Measurements from ENCODE around the gene SPTBN1.

The SPTBN1 gene

GRCh38 chr2:54455563-54456361 lies at the start of gene SPTBN1:
SPTBN1 (plus strand) TSS chr2:54456327; CDS start chr2:54526419, 70,092 bp downstream.
- Histone ChIP-seq H3K9me3 (ENCODE audit: low read length) (no peaks in the 10 kb centered on the region), H3K27me3 (ENCODE audit: control insufficient read depth in 1 of 2, insufficient read depth in 2 of 2, low read length in 2 of 2) (no peaks in the 10 kb centered on the region), H3K27ac (ENCODE audit: low read depth, low read length) (peak within 1 kb of the TSS; percentile 89), H3K36me3 (ENCODE audit: insufficient read depth, low read length) (no peaks in the 10 kb centered on the region), H3K4me1 (ENCODE audit: insufficient read depth, low read length) (peaks cover 20% of the 10 kb centered on the region), H3K4me3 (ENCODE audit: low read depth in 1 of 2, low read length in 2 of 2) (peak within 1 kb of the TSS; percentile 82 to 86), H3K9ac (ENCODE audit: low read length) (peak within 1 kb of the TSS; percentile 54)

GRCh38 chr2:54407693-54408092 lies 48.4 kb upstream of the SPTBN1 start:
- Histone ChIP-seq H3K4me3 (ENCODE audit: low read depth in 1 of 2, low read length in 2 of 2) (no peak overlapping the region), H3K27me3 (ENCODE audit: control insufficient read depth in 1 of 2, insufficient read depth in 2 of 2, low read length in 2 of 2) (peaks cover 0 to 4% of the 10 kb centered on the region in 2 donors), H3K9me3 (ENCODE audit: low read length) (no peaks in the 10 kb centered on the region), H3K9ac (ENCODE audit: low read length) (no peak overlapping the region), H3K27ac (ENCODE audit: low read depth, low read length) (no peak overlapping the region), H3K4me1 (ENCODE audit: insufficient read depth, low read length) (no peaks in the 10 kb centered on the region), H3K36me3 (ENCODE audit: insufficient read depth, low read length) (no peaks in the 10 kb centered on the region)

DNA sequence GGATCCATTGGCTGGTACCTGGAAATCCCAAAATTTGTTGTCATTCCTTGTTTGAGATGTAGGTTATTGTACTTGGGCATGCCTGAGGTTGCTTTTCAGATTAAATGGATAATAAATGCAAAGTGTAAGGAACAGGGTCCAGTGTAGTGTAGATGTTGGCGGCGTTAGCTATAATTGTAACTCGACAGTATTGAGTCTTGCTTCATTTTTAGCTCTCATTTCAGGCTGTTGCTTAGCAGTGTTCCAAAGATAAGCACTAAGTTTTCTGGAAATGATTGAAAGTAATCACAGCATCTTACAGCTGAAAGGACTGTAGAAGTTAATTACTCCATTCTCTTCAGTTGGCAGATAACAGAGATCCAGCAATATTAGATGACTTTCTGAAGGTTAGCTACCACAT lies 47.8 kb upstream of the SPTBN1 start:
- Histone ChIP-seq H3K9me3 (ENCODE audit: low read length) (no peaks in the 10 kb centered on the region), H3K27me3 (ENCODE audit: control insufficient read depth in 1 of 2, insufficient read depth in 2 of 2, low read length in 2 of 2) (peaks cover 0 to 4% of the 10 kb centered on the region in 2 donors), H3K27ac (ENCODE audit: low read depth, low read length) (no peak overlapping the region), H3K4me3 (ENCODE audit: low read depth in 1 of 2, low read length in 2 of 2) (no peak overlapping the region), H3K4me1 (ENCODE audit: insufficient read depth, low read length) (no peaks in the 10 kb centered on the region), H3K9ac (ENCODE audit: low read length) (no peak overlapping the region), H3K36me3 (ENCODE audit: insufficient read depth, low read length) (no peaks in the 10 kb centered on the region)

DNA sequence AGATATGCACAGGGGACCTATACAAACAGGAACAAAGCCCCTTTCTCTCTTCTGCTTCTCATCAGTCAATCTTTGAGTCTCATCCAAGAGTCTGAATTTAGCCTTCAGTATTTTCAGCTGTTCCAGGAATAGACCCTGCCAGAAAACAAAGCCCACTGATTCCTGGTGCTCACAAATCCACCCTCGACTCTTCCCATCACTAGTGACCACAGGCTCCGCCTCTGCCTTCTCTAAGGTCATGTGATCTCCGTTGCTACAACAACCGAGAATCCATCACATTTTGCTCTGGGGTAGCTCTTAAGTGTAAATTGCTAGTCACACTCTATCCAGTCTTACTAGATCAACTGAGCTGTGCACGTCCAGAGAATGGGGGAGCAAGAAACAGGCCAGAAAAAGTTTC lies 46.4 kb upstream of the SPTBN1 start:
- peaks cover 0 to 4% of the 10 kb centered on the region in 2 donors for H3K27me3 ChIP-seq (ENCODE audit: control insufficient read depth in 1 of 2, insufficient read depth in 2 of 2, low read length in 2 of 2)
- H3K4me3 ChIP-seq (ENCODE audit: low read depth in 1 of 2, low read length in 2 of 2): no peak overlapping the region
- no peaks in the 10 kb centered on the region for H3K36me3 ChIP-seq (ENCODE audit: insufficient read depth, low read length)
- no peaks in the 10 kb centered on the region for H3K9me3 ChIP-seq (ENCODE audit: low read length)
- H3K4me1 ChIP-seq (ENCODE audit: insufficient read depth, low read length): no peaks in the 10 kb centered on the region
- no peak overlapping the region for H3K9ac ChIP-seq (ENCODE audit: low read length)
- H3K27ac ChIP-seq (ENCODE audit: low read depth, low read length): no peak overlapping the region

DNA sequence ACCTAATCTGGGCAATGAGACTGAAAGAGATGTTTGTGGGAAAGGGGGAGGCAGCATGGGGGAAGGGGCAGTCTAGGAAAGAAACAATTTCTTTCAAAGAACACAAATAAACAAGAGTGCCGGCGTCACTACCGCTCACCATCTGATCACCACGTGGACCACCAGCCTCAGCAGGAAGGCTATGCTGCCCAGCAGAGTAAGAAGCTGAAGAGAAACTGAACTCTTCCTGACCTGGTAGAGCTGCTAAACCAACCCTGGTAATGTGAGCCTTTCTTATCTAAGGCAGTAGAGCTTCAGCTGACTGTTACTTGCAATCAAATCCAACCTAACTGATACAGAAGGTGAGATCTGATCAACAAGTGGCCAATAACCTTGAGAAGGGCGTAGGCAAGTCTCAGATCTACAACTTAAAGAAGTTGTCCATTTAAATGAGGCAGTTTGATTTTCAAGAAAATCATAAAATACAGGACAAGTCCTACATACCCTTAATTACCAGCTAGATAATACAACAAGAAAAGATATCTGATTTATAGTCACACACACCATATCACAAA lies 44.2 kb upstream of the SPTBN1 start:
- Histone ChIP-seq H3K9me3 (ENCODE audit: low read length) (no peaks in the 10 kb centered on the region), H3K4me1 (ENCODE audit: insufficient read depth, low read length) (no peaks in the 10 kb centered on the region), H3K27me3 (ENCODE audit: control insufficient read depth in 1 of 2, insufficient read depth in 2 of 2, low read length in 2 of 2) (peaks cover 0 to 4% of the 10 kb centered on the region in 2 donors), H3K36me3 (ENCODE audit: insufficient read depth, low read length) (no peaks in the 10 kb centered on the region), H3K27ac (ENCODE audit: low read depth, low read length) (no peak overlapping the region), H3K4me3 (ENCODE audit: low read depth in 1 of 2, low read length in 2 of 2) (no peak overlapping the region), H3K9ac (ENCODE audit: low read length) (no peak overlapping the region)

GRCh38 chr2:54416166-54416813 lies 39.8 kb upstream of the SPTBN1 start:
- Histone ChIP-seq H3K27ac (ENCODE audit: low read depth, low read length) (no peak overlapping the region), H3K4me3 (ENCODE audit: low read depth in 1 of 2, low read length in 2 of 2) (no peak overlapping the region), H3K27me3 (ENCODE audit: control insufficient read depth in 1 of 2, insufficient read depth in 2 of 2, low read length in 2 of 2) (no peaks in the 10 kb centered on the region), H3K4me1 (ENCODE audit: insufficient read depth, low read length) (no peaks in the 10 kb centered on the region), H3K9me3 (ENCODE audit: low read length) (no peaks in the 10 kb centered on the region), H3K9ac (ENCODE audit: low read length) (no peak overlapping the region), H3K36me3 (ENCODE audit: insufficient read depth, low read length) (no peaks in the 10 kb centered on the region)

- Histone ChIP-seq H3K4me1 (ENCODE audit: insufficient read depth, low read length) (no peaks in the 10 kb centered on the region), H3K27ac (ENCODE audit: low read depth, low read length) (no peak overlapping the region), H3K36me3 (ENCODE audit: insufficient read depth, low read length) (no peaks in the 10 kb centered on the region), H3K9ac (ENCODE audit: low read length) (no peak overlapping the region), H3K27me3 (ENCODE audit: control insufficient read depth in 1 of 2, insufficient read depth in 2 of 2, low read length in 2 of 2) (no peaks in the 10 kb centered on the region), H3K9me3 (ENCODE audit: low read length) (no peaks in the 10 kb centered on the region), H3K4me3 (ENCODE audit: low read depth in 1 of 2, low read length in 2 of 2) (no peak overlapping the region)
Observed at GRCh38 chr2:54416938-54417337, 39.2 kb upstream of the SPTBN1 start.

DNA sequence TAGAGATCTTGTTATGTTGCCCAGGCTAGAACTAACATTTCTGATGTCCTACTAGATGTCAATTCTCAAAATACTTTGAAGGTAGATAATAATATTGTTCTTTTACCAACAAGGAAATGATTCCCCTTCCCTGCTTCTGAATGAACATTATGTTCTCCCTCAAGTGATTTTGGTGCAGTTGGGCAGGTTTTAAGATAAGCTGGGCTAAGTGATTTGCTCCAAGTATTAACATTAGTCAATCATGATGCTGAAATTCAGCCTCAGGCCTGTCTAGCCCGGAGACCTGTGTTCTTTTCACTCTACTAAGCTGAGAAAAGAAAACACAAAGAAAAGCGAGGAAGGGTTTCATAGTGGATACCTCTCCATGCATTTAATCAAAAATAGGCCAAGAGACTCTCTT lies 38.5 kb upstream of the SPTBN1 start:
- H3K27ac ChIP-seq (ENCODE audit: low read depth, low read length): no peak overlapping the region
- no peaks in the 10 kb centered on the region for H3K9me3 ChIP-seq (ENCODE audit: low read length)
- no peaks in the 10 kb centered on the region for H3K27me3 ChIP-seq (ENCODE audit: control insufficient read depth in 1 of 2, insufficient read depth in 2 of 2, low read length in 2 of 2)
- no peaks in the 10 kb centered on the region for H3K4me1 ChIP-seq (ENCODE audit: insufficient read depth, low read length)
- no peak overlapping the region for H3K4me3 ChIP-seq (ENCODE audit: low read depth in 1 of 2, low read length in 2 of 2)
- no peaks in the 10 kb centered on the region for H3K36me3 ChIP-seq (ENCODE audit: insufficient read depth, low read length)
- no peak overlapping the region for H3K9ac ChIP-seq (ENCODE audit: low read length)

- Histone ChIP-seq H3K36me3 (ENCODE audit: insufficient read depth, low read length) (no peaks in the 10 kb centered on the region), H3K4me3 (ENCODE audit: low read depth in 1 of 2, low read length in 2 of 2) (no peak overlapping the region), H3K9ac (ENCODE audit: low read length) (no peak overlapping the region), H3K27ac (ENCODE audit: low read depth, low read length) (no peak overlapping the region), H3K27me3 (ENCODE audit: control insufficient read depth in 1 of 2, insufficient read depth in 2 of 2, low read length in 2 of 2) (no peaks in the 10 kb centered on the region), H3K9me3 (ENCODE audit: low read length) (no peaks in the 10 kb centered on the region), H3K4me1 (ENCODE audit: insufficient read depth, low read length) (no peaks in the 10 kb centered on the region)
Observed at GRCh38 chr2:54419388-54419787, 36.7 kb upstream of the SPTBN1 start.

DNA sequence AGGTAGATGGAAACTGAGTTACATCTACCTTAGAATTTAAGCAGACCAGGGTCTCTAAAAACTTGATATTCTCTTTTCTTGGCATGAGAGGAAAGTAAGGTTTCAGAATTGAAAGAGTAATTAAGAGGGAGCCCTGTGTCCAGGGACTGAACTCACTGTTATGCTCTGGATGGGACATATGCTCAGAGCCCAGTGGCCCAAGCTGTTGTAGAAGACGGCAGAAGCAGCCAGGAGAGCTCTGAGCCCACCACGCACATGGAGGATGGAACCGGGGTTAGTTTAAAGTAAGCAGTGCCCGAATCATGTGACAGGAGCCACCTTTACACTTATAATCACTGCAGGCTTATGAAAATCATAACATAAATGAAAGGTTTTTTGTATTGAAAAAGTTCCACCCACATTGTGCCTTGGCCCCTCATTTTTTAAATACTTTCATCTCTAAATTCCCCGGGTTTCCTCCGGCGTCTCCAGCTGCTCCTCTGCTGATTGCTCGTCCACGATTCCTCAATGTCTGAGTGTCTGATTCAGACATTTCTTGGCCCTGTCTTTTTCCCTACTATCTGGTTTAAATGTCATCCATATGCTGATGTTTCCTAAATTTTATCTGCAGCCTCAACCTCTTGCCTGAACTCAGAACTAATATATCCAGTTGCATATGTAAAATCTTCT lies 36.1 kb upstream of the SPTBN1 start:
- Histone ChIP-seq H3K9me3 (ENCODE audit: low read length) (no peaks in the 10 kb centered on the region), H3K9ac (ENCODE audit: low read length) (no peak overlapping the region), H3K36me3 (ENCODE audit: insufficient read depth, low read length) (no peaks in the 10 kb centered on the region), H3K4me1 (ENCODE audit: insufficient read depth, low read length) (no peaks in the 10 kb centered on the region), H3K27me3 (ENCODE audit: control insufficient read depth in 1 of 2, insufficient read depth in 2 of 2, low read length in 2 of 2) (no peaks in the 10 kb centered on the region), H3K27ac (ENCODE audit: low read depth, low read length) (no peak overlapping the region), H3K4me3 (ENCODE audit: low read depth in 1 of 2, low read length in 2 of 2) (no peak overlapping the region)

DNA sequence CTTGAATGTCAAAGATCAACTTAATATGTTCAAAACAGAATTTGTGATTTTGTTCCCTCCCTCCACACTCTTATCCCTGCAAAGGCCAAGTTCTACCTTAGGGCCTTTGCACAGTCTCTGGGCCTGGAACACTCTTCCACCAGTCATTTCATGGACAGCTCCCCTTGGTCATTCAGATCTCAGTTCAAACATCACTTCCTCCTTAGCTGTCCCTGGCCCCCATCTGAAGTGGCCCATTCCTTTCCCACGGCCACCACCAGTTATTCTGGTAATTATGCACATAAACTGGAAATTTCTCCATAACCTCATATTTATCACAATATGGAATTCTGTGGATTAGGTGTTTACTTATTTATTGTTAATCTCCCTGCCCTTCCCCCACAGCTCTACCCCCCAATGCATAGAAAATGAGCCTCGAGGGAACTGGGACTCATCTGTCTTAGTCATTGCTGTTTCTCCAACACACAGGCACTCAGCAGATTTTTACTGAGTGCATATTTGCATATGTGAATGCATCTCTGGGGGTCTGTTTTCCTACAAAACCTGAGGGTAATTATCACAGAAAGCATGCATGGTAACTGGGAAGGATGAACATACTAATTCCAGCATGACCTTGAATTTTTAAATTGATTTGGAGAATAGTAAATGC lies 35.5 kb upstream of the SPTBN1 start:
- no peak overlapping the region for H3K9ac ChIP-seq (ENCODE audit: low read length)
- no peaks in the 10 kb centered on the region for H3K9me3 ChIP-seq (ENCODE audit: low read length)
- no peak overlapping the region for H3K27ac ChIP-seq (ENCODE audit: low read depth, low read length)
- H3K4me1 ChIP-seq (ENCODE audit: insufficient read depth, low read length): no peaks in the 10 kb centered on the region
- H3K27me3 ChIP-seq (ENCODE audit: control insufficient read depth in 1 of 2, insufficient read depth in 2 of 2, low read length in 2 of 2): no peaks in the 10 kb centered on the region
- no peaks in the 10 kb centered on the region for H3K36me3 ChIP-seq (ENCODE audit: insufficient read depth, low read length)
- H3K4me3 ChIP-seq (ENCODE audit: low read depth in 1 of 2, low read length in 2 of 2): no peak overlapping the region

Data from muscle layer of colon (tissue), 2 donors.